Cerebellar cortex (tissue), 1 donor: ENCODE data around the gene ISG20L2.
A peak's percentile ranks its signal among the peaks of the same experiment; 100 is the strongest.

Experiments used
- DNase-seq: peaks from one replicate; pipeline ENCODE4 v3.0.0-alpha.2; 2015; ENCODE audit warnings: low spot score

ISG20L2 gene

DNA sequence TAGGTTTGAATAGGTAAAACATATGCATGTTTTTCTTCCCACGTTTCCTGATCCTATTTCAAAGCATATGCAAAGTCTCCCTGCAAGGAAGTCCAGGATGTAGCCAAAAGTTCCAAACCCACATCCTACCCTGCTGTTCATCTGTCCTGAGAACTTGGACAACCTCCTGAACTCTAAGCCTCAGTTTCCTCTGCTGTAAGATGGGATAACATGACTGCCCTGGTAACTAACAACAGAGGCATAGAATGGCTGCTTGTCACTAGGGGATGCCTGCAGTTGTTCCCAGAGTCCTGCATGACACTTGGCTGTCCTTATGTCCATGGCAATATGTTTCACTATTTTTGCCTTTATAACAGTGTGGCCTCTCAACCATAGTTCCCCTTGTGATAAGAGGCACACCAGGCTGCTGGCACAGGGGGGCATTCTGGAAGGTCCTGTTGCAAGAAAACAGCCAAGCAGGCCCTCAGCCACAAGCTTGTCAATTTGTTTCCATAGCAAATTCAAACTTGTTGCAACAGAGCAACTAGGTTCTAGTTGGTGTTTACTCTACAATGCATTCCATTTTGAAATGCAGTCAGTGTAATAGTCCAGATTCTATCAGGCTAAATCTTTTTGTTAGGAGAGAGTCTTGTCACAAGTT, 24.4 kb upstream of the ISG20L2 start:
- peak; percentile 25 for DNase-seq

DNA sequence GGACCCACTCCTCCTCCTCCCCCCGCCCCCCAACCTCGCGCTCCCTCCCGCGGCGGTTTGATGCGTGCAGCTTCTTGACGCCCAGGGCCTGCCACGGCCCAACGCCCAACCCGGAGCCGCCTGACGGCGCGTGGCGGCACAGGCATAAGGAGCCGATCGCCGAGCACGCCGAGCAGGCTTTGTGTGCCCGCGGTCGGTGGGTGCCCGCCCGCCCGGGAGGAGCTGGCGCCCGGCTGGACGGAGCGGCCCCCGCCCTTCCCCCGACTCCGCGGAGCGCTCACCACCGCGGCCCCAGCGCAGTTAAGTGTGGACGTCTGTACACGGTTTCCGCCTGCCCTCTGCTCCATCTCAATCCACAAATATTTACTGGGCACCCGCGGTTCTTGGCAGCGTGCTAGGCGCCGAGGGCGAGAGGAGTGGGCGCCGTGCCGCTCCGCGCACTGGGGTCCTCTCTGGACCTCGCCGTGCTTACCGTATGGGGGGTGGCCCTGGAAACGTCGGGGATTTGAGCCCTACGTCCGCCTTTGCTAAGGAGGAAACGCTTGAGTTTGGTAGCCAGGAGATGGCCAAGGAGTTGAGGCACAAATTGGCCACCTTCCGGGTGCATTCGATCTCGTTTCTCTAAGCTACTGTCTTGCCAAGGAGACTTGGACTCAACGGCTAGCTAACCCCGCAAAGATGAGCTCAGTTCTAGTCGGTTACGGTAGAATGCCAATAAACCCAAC, 23.4 kb upstream of the ISG20L2 start:
- DNase-seq: peak; percentile 97

DNA sequence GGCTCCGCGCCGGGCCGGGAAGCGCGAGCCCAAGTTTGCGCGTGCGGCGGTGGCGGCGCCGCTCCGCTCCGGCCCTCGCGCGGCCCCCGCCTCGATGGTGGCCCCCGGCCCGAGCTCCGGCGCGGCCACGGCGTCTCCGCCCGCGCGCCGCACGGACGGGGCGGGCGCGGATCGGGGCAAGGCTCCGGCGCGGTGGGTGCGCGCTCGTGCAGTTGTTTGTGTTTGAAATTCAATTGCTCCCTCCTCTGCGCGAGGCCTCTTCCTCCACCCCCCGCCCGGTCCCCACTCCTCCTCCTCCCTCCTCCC, 22.8 kb upstream of the ISG20L2 start, which contains the start of gene HDGF:
Gene HDGF, minus strand, starts transcription at position 225 of the 306 bp plus-strand sequence. CDS start 246 bp downstream, outside the sequence.
- no peak for DNase-seq

DNA sequence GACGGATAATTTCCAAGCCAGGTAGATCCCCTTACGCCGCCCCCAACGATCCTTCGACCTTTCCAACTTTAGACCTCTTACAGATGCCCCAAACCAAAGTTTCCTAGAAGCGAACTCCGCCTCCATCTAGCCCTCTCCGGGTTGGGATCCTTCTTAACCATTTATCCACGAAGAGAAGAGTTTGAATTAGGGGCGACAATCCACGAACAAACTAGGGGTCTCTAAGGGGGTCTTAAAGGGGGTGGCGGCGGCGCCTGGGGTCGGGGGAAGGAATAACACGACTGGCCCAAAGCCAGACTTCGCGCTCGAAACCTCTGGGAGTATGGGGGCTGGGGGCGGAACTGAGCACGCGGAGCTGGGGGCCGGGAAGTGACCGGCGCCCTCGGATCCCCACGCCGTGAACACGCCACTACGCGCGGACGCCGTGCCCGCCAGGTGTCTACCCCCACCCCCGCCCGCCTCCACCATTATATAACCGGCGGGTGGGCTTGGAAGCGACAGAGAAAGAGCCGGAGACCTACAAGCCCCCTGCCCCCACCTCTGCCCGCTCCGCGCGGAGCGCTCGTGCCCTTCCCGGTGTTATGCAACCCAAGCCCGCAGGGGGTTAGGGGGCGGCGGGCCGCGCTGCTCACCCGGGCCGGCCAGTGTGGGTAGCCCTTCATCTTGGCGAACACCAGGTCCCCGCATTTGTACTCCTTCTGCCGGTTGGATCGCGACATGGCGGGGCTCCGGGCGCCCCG, 22.3 kb upstream of the ISG20L2 start:
- peak; percentile 22 for DNase-seq

DNA sequence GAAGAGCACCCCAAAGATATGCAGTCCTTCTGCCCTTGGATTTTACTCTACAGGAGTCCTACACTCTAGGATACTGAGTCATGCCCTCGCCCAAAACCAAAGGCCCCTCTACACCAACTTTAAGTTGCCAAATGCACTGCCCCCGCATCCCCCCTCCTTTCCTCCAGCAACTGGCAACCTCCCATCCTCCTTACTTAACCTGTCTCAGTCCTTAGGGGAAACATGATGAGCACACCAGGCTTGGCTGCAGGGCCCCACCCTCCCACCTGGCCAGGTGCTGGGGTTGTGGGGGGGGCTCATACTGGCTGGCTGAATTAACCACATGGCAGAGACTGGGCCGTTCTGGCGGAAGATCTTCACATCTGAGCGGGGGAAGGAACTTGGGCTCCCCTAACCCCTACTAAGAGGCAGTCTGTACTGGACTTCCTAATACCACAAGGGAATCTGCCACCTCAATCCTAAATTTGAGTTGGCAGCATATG, 21.7 kb upstream of the ISG20L2 start:
- DNase-seq: no peak

DNA sequence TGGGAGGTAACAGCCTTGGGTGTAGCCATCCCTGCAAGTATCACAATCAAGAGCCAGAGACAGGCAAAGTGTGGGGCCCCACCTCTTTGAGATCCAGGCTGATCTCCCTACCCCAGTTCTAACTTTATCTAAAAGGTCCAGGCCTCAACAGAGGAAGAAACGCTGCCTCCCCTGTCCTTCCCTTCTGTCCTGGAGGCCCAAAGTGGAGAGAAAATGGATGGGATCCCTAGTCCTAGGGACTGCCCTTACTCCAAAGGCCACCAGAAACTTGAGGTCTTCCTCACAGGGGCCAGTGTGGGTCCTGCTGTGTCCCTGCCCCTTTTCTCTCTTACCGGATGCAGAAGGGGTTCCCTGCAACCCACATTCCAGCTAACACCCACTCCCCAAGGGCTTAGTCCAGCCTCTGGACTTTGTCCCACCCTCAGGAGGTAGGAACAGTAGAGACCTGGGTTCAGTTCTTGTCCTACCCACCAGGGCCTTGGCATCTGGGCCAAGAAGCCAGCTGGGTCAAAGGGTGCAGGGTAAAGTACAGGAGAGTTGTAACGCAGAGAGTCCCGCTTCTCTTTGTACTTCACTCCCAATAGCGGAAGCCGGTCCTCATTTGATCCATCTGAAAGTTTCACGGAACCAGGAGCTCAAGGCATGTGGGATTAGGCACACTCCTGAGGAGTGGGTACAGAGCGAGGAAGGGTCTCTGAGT, 21.0 kb upstream of the ISG20L2 start:
- no peak for DNase-seq

DNA sequence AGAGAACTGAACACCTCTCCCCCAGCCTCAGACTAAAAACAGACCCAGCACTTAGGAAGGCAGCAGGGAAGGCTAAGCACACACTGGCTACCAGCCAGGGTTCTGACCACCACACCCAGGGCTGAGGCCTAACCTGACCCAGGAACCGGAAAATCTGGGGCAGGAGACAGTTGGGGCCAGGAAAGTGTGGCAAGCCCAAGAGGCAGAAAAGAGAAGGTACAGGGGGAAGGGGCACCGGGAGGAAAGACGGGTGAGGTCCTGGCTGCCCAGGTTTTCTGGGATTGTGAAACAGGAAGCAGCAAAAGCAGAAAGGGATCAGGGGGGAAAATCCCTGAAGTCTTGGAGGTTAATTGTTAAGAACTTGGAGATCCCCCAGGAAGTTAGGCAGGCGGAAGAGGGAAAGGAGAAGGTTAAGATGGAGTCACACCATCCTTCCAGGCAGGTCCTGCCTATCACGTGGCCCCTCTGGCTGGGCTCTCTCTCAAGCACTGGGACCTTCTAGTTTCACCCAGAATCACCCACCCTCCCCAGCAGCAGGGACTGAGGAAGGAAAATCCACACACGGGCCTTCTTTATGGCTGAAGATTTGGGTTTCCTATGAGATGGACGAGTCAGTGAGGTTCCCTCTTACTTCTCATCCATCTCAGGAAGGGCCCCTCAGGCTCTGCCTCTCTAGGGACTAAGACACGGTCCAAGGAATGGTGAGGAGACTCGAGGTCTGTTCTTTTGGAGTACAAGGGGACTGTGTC, 20.3 kb upstream of the ISG20L2 start:
- peak; percentile 43 for DNase-seq

DNA sequence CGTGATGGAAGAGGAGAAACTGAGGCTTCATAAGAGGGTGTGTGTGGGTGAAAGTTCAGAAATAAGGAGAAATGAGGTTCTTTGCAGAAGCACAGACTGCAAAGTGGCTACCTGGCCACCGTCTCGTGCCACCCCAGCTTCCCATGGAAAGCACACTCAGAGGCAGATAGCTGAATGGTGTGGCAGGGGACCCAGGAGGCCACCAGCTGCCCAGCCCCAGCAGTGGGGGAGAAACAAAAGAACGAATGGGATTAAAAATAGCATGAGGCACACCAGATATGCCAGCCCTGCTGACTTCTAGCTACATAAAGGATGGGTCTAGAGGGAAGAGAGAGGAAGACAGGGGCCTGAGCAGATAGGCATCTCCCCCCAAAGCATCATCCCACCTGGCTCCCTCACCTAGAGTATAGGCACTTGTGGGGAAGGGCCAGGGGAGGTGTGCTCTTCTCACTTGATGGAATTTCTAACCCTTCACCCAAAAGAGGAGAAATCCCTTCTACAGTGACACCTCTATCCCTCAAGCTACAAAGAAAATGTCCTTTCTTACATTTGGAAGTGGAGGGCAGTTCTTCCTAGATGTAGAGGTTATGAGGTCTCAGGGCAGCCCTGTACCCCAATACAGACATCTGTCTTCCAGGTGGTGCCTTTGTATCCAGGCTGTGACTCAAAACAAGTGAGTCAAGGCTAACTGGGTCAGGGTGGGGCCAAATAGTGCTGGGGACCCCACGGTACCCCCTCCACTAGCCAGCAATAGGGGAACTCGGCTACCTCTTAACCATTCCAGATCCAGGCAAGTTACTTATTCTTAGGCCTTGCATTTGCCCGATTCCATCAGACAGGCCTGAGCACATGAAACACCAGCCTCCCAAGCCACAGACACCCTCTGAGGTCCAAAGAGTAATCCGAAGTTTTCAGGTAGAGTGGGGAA, 19.4 kb upstream of the ISG20L2 start:
- DNase-seq: no peak

DNA sequence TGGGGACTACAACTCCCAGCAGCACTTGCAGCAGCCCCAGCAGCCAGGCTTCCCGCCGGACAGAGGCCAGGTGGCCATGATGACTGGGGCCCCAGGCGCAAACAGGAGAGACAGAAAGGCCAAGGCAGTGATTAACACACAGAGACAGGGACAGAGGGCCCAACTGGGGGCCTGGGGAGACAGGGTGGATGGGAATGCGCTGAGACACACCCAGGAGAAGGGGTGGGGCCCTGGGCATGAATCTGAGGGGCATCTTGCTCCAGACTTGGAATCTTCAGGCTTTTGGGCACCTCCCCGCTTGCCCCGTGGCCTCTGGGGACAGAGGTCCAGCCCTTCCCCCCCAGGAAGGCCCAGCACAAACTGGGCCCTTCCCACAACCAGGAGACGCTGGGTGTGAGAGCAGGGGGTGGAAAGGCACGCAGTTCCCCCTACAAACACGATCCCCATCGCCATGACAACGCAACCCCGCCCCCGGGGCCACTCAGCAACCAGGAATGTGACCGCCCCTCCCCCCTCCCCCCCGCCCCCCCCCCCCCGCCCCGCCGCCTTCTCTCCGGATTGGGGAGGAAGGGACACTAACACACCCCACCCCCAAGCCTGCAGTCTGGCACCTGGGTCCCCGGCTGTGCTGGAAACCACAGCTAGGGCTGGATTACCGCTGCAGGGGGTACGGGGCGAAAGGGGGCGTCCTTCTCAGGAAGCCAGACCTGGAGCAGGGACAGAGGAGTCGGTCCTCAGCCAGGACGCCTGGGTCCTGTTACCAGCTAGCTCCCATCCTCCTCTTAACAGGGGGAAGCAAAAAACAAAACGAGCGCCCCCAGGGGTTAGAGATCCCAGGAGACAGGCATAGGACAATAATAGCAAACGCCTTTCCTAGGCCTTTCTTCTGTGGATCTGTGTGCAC, 18.4 kb upstream of the ISG20L2 start:
- peak; percentile 86 for DNase-seq

DNA sequence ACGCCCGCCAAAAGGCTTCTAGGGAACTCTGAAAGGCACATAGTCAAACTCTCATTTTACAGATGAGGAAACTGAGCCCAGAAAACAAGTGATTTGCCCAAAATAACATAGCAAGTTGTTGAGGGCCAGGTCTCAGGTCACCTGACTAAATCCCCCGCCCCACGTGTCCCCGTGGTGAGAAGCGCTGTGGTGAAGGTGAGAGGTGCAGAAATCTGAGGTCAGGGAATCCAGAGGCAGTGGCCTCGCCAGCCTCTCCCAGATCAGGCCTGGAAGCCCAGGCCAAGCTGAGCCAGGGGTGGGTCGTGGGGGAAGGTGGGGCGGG, 17.8 kb upstream of the ISG20L2 start:
- DNase-seq: no peak

DNA sequence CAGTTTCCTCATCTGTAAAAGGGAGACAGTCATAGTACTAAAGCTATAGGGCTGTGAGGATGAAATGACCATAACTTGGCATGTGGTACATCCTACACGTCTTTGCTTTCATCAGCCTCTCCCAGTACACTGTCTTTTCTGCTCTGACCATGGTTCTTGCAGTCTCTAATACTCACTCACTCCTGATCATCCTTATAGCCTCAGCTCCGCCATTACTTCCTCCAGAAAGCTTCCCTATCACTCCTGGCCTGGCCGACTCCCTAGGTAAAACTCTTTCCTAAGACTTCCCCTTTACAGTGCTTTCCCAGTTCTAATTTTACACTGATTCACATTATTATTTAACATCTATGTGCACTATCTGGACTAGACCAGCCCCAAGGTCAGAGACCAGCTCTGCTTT, 17.3 kb upstream of the ISG20L2 start:
- no peak for DNase-seq

DNA sequence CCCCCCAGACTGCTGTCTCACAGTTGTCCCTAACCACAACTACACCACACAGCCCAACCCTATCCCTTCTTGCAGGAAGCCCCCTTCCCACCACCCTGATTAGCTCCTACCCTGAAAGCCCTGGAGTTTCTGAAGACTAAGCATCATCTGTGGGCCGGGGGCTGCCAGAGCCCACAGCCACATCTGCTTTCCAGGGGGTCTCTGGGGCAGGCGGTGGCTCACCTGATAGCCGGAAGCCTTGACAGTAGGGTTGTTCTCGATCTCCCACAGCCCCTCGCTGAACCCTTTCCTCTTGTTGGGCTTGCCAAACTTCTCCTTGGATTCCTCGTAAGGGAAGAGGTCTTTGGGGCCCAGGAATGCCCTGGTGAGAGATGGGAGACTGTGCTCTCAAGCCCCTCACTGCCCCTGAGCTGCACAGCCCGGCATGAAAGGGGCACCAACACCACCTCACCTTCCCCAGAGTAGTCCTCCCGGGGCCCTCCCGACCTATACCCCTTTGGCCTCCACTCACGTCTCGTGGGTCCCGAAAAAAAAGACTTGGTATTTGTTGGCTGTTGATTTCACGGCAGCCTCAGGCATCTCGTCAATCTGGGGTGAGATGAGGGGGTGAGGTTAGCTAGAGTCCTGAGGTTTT, 16.3 kb upstream of the ISG20L2 start:
- no peak for DNase-seq

DNA sequence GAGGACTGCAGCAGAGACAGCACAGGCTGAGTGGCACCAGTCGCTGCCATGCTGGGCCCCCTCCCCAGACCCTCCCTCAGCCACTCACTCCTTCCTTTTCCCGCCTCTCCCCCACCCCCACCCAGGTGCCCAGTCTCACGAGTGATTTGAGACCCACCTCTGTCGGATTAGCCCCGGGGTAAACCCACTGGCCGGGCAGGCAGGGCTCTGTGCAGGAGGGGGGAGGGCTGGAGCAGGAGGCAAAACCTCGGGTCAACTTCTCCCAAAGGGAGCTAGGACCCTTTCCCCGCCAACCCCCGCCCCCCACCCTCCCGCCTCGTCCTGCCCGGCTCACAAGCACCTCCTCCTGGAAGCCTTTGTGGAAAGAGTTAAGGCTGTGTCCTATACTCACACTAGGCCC, 15.8 kb upstream of the ISG20L2 start:
- DNase-seq: no peak

DNA sequence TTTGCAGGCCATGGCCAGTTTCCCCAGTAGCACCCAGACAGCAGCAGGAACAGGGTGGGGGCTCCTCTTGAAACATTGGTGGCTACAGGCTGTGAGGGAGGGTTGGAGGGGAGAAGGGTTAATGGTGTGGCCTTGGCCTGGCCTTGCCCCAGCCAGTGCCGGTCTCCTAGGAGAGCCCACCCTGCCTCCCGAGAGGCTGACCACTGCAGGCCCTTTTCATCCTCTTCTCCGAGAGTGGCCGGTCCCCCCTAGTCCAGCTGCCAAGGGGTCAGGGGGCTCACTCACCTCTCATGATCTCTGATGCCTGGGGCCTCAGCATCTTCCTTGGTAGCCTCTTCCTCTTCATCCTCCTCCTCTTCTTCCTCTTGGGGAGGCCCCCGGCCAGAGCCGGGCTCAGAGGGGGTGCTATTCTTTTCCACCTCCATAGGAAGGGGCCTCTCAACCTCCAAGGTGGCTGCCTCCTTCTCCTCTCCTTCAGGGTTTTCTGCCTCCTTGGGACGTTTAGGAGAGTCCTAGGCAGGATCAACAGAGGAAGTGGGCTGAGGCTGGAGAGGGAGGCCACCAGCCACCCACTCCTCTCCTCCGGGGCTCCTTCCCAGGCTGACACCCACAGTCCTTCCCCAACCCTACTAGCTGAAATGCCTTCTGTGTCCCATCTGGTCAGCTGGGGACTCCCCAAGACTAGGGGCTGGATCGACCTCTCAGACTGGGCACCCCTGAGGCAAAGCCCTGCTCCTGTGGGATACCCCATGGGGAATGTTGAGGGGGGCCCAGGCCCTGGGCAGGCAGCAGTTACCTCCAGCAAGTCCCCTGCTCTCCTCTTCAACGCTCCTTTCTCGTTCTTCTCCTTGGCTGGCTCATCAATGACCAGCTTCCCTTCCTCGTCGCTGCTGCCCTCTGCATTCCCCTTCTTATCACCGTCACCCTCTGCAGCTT, 15.1 kb upstream of the ISG20L2 start:
- DNase-seq: no peak

DNA sequence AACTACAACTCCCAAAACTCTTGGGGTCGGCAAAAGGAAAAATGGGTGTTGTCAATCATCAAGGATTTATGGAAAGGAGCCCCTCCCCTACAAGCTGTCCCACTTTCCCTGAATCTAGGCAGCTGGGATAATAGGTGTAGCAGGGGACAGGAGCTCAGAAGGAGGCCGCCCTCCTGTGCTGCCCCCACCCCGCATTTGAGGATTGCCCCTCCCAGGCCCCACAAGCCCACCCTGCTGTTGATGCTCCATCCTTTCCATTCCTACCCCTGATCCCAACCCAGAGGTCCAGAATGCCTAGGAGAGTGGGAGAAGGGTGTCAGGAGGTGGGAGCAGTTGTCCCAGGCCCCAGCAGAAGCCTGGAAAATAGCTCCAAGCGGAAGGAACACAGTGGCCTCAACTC, 14.2 kb upstream of the ISG20L2 start:
- peak; percentile 19 for DNase-seq

DNA sequence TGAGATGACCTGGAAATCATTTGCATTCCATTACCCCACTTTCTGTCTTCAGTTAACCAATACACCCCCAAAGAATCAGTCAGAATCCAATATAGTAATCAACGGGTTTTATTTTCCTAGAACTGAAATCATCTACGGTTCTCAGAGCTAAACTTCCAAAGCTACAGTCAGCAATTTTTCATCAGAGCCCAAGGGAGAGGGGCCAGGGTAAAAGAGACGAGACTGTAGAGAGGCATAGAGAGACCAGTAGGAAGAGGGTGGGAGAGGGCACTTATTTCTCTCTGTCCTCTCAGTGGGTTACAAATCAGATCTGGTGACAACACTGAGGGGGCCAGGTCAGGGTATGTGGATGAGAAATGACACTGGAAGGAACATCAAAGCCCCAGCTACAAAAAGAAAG, 13.5 kb upstream of the ISG20L2 start:
- peak; percentile 39 for DNase-seq

DNA sequence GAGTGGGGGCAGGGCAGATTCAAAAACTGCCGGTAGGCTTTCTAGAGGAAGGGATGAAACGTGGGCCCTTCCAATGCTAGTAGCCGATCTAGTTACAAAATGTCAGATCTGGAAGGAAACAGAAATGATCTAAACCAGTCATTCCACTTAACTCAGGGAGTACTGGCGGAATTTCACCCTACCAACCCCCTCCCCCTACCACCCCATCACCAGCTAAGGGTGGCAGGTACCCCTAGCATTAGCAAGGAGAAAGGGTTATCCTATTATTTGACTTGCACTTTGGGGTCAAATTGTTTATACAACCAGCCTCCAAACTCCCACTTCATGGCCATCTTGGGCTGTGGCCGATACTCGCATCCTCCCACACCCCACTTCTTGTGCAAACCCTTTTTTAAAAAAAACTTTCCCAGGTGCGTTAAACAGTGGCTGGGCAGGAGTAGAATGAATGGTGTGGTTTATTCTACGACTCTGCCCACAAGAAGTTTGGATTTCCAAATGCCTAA, 13.0 kb upstream of the ISG20L2 start:
- no peak for DNase-seq
